ENCODE data around the gene MRPL51. TPM values are rescaled to one million over a fixed set of nuclear protein-coding genes. Genes with fewer than 3 reads are reported as not detected.
"Not testable (repeated sequence)": the region's sequence is repeated elsewhere in the genome, so short reads cannot be mapped to it uniquely, and the experiment has no call there.

The MRPL51 gene
- total RNA-seq, 6 experiments from 2014 or later = 38.2 to 104 (median 80.2) TPM

DNA sequence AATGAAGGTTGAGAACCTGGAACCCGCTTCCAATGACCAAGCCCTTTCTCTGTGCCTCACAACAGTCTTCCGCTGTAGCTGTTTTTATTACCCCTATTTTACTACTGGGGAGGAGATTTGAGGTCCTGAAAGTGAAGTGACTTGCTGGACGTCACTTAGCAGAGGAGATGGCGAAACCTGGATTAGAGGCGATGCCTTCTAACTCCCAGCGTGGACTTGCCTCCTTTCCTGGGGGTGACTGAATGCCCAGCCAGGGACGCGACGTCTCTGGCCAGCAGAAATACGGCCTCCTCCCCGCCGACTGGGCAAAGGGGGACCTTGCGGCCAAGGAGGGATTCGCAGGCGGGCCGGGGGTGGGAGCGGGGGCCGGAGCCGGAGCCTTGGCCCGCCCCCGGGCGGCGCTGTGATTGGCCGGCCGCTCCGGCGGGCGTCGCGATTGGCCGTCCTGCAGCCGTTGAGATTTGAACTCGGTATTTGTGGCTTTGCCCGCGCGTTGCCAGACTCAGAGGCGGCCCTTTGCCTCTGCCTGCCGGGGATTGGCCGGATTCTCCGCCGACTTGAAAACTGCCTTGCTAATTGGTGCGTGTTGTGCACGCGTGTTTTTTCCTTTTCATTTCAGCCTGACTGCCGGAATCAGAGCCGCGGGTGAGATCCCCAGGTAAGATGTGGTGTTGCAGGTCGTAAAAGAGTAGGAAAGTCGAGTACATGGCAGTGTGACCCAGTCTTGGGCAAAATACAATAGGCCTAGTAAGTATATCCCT lies 615 bp upstream of the MRPL51 start, which contains the start of gene NCAPD2:
Gene NCAPD2 (plus strand): TSS at position 606 of the 761 bp plus-strand sequence. CDS start 997 bp downstream, outside the sequence.
- H3K36me3 ChIP-seq = peaks cover 0 to 29% (median 0%) of the 10 kb centered on the region in 4 donors
- H3K27me3 ChIP-seq = no peaks in the 10 kb centered on the region
- DNase-seq = peak; percentile 95 to 98 (median 95)
- H3K9me3 ChIP-seq = no peaks in the 10 kb centered on the region
- WGBS (ENCODE audit: insufficient coverage, low coverage, low lambda C conversion rate, missing lambda C conversion rate) = 0% methylated on average over 31 of the region's 49 CpGs
- peak; percentile 93 to 97 (median 95) for ATAC-seq
- intact Hi-C loops (cut with DNase I) = no loop called here
- H3K4me1 ChIP-seq = peaks cover 0 to 20% (median 4%) of the 10 kb centered on the region in 4 donors
- peak within 1 kb of the TSS; percentile 60 to 91 (median 76) for H3K4me3 ChIP-seq
- H3K27ac ChIP-seq = peak within 1 kb of the TSS; percentile 71 to 97 (median 91)
- TF ChIP-seq CTCF (IDR thresholded peaks at IDR 0.05) (peak in 3 of 4 donors; percentile 23 to 55 (median 24)), POLR2A (IDR thresholded peaks at IDR 0.05) (no peak)

- H3K27me3 ChIP-seq; H3K9me3 ChIP-seq; ATAC-seq; H3K27ac ChIP-seq; H3K4me3 ChIP-seq; H3K36me3 ChIP-seq; DNase-seq; intact Hi-C loops (cut with DNase I): not testable (repeated sequence)
- 88% methylated on average over 1 of the region's 1 CpG for WGBS (ENCODE audit: insufficient coverage, low coverage, low lambda C conversion rate, missing lambda C conversion rate)
- H3K4me1 ChIP-seq = peaks cover 0 to 20% (median 4%) of the 10 kb centered on the region in 4 donors
Observed at GRCh38 chr12:6490673-6491072, 2.4 kb downstream of the MRPL51 start.

GRCh38 chr12:6489449-6489848 lies 3.6 kb downstream of the MRPL51 start:
- intact Hi-C loops (cut with DNase I) = no loop called here
- peaks cover 0 to 10% (median 1%) of the 10 kb centered on the region in 4 donors for H3K4me1 ChIP-seq
- ATAC-seq = no peak

DNA sequence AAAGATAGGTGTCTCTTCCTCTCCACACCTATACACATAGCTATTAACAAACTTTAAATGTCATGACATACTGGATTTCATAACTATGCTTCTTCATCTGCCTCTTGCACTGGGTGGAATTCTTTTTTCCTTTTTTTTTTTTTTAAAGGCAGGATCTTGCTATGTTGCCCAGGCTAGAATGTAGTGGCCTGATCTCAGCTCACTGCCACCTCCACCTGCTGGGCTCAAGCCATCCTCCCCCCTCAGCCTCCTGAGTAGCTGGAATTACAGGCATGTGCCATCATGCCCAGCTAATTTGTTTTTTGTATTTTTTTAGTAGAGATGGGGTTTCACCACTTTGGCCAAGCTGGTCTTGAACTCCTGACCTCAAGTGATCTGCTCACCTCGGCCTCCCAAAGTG lies 4.8 kb downstream of the MRPL51 start:
- Histone ChIP-seq H3K9me3 (no peaks in the 10 kb centered on the region), H3K4me1 (peaks cover 0 to 6% (median 0%) of the 10 kb centered on the region in 4 donors), H3K27ac (no peak overlapping the region), H3K27me3 (no peaks in the 10 kb centered on the region), H3K36me3 (peaks cover 0 to 7% (median 0%) of the 10 kb centered on the region in 4 donors), H3K4me3 (no peak overlapping the region)
- WGBS (ENCODE audit: insufficient coverage, low coverage, low lambda C conversion rate, missing lambda C conversion rate) = no CpG with 5 or more reads among the region's 1 CpG
- no peak for ATAC-seq
- no peak for DNase-seq
- intact Hi-C loops (cut with DNase I) = no loop called here
- TF ChIP-seq CTCF (IDR thresholded peaks at IDR 0.05) (no peak), POLR2A (IDR thresholded peaks at IDR 0.05) (no peak)

More at GRCh38 chr12:6489449-6489848, 3.6 kb downstream of the MRPL51 start:
- H3K9me3 ChIP-seq = no peaks in the 10 kb centered on the region
- no peak overlapping the region for H3K27ac ChIP-seq
- no peaks in the 10 kb centered on the region for H3K27me3 ChIP-seq
- 31% methylated on average over 2 of the region's 4 CpGs for WGBS (ENCODE audit: insufficient coverage, low coverage, low lambda C conversion rate, missing lambda C conversion rate)
- DNase-seq = no peak
- TF ChIP-seq POLR2A (IDR thresholded peaks at IDR 0.05) (no peak), CTCF (IDR thresholded peaks at IDR 0.05) (no peak)
- peaks cover 0 to 7% (median 0%) of the 10 kb centered on the region in 4 donors for H3K36me3 ChIP-seq
- no peak overlapping the region for H3K4me3 ChIP-seq

- Histone ChIP-seq H3K9me3 (no peaks in the 10 kb centered on the region), H3K27ac (no peak overlapping the region), H3K4me1 (no peaks in the 10 kb centered on the region), H3K27me3 (no peaks in the 10 kb centered on the region), H3K36me3 (no peaks in the 10 kb centered on the region), H3K4me3 (no peak overlapping the region)
- TF ChIP-seq CTCF (IDR thresholded peaks at IDR 0.05) (no peak), POLR2A (IDR thresholded peaks at IDR 0.05) (no peak)
- no peak for DNase-seq
- peak in 1 of 4 donors; percentile 30 for ATAC-seq
- intact Hi-C loops (cut with DNase I) = no loop called here
- WGBS (ENCODE audit: insufficient coverage, low coverage, low lambda C conversion rate, missing lambda C conversion rate) = 67% methylated on average over 2 of the region's 20 CpGs
Observed at GRCh38 chr12:6478416-6478815, 14.6 kb downstream of the MRPL51 start.

GRCh38 chr12:6477601-6478377 lies 15.3 kb downstream of the MRPL51 start:
- WGBS (ENCODE audit: insufficient coverage, low coverage, low lambda C conversion rate, missing lambda C conversion rate) = 92% methylated on average over 10 of the region's 37 CpGs
- H3K4me3 ChIP-seq; H3K27ac ChIP-seq; DNase-seq; H3K9me3 ChIP-seq; H3K36me3 ChIP-seq; H3K27me3 ChIP-seq; H3K4me1 ChIP-seq; intact Hi-C loops (cut with DNase I): not testable (repeated sequence)
- ATAC-seq = peak in 1 of 4 donors; percentile 33
